ENCODE data around the gene TYW1.
"Not testable (repeated sequence)": the region's sequence is repeated elsewhere in the genome, so short reads cannot be mapped to it uniquely, and the experiment has no call there.

Gene TYW1

GRCh38 chr7:67257779-67258178 is 261.1 kb downstream of the TYW1 start:
- DNase-seq = not testable (repeated sequence)

GRCh38 chr7:67259363-67259762 is 262.7 kb downstream of the TYW1 start:
- DNase-seq = not testable (repeated sequence)

- not testable (repeated sequence) for DNase-seq
Measured at GRCh38 chr7:67260166-67260586, 263.5 kb downstream of the TYW1 start.

GRCh38 chr7:67264000-67264399 is 267.4 kb downstream of the TYW1 start:
- not testable (repeated sequence) for DNase-seq

- not testable (repeated sequence) for DNase-seq
Measured at GRCh38 chr7:67266070-67266469, 269.4 kb downstream of the TYW1 start.

- no peak for DNase-seq
Measured at GRCh38 chr7:67267914-67268313, 271.3 kb downstream of the TYW1 start.

GRCh38 chr7:67269916-67270315 is 273.3 kb downstream of the TYW1 start:
- DNase-seq = not testable (repeated sequence)
